ENCODE measurements around the gene DDA1.

- TF ChIP-seq GATA2 (IDR thresholded peaks at IDR 0.05; ENCODE audit: low read depth, low read length) (no peak), GATA3 (IDR thresholded peaks at IDR 0.05; ENCODE audit: low read depth, low read length) (no peak)
Measured at GRCh38 chr19:17319473-17320238, 10.3 kb downstream of the DDA1 start.
